T-cell (primary cell): Measurements from ENCODE around the gene GGTA1. TPM values are rescaled to one million over a fixed set of nuclear protein-coding genes. Genes with fewer than 3 reads are reported as not detected.
A peak's percentile ranks its signal among the peaks of the same experiment; 100 is the strongest.

ENCODE experiments used
- ATAC-seq, 4 experiments: fragments of 200-7000 bp in 3 of 4; fragments of 150-1000 bp in 1 of 4; cut with Tn5 transposase; replicated peaks in 1 of 4; 1 replicate in 3 of 4; 2 replicates in 1 of 4; pipeline ENCODE4 v1.10.0; 2021; ENCODE audit warnings: moderate library complexity in 3 of 4, mild to moderate bottlenecking in 2 of 4, moderate number of reproducible peaks in 1 of 4
- CTCF ChIA-PET, 2 donors: fragments of 300-600 bp; sonication (Branson Sonifier 250); formaldehyde crosslinking; loops; one replicate each; lab custom pipeline; 2022; ENCODE audit warnings: antibody characterized with exemption in 2 of 2; lab: Charles Lee
- POLR2A ChIA-PET, 2 donors: fragments of 300-600 bp; sonication (Branson Sonifier 250); formaldehyde crosslinking; loops; one replicate each; lab custom pipeline; 2022; ENCODE audit warnings: antibody characterized with exemption in 2 of 2; lab: Charles Lee
- DNase-seq, 35 experiments: peaks; one replicate each; pipeline versions ENCODE4 v3.0.0 to v3.0.0-alpha.2; 2013 to 2023
- H3K27ac ChIP-seq: one replicate; pipeline ENCODE4 v1.5.1; 2013; ENCODE audit warnings: low read length
- H3K27me3 ChIP-seq, 2 experiments: replicated peaks in 1 of 2; 1 replicate in 1 of 2; 2 replicates in 1 of 2; pipeline versions ENCODE4 v1.6.1 to v1.7.0; 2013; ENCODE audit warnings: low read length in 1 of 2, mixed read lengths in 1 of 2; ENCODE audit not compliant: control insufficient read depth in 2 of 2, insufficient read depth in 2 of 2; ENCODE audit errors: extremely low read depth in 1 of 2
- H3K36me3 ChIP-seq, 2 donors: 1 replicate in 1 of 2; 2 replicates in 1 of 2; pipeline versions ENCODE4 v1.6.1 to v1.7.0; 2013; ENCODE audit warnings: low read length in 1 of 2; ENCODE audit not compliant: control insufficient read depth in 2 of 2, insufficient read depth in 1 of 2; ENCODE audit errors: extremely low read depth in 1 of 2
- H3K4me1 ChIP-seq, 2 experiments: 1 replicate in 1 of 2; 2 replicates in 1 of 2; pipeline versions ENCODE4 v1.6.1 to v1.7.0; 2013; ENCODE audit warnings: low read length in 2 of 2, mixed read lengths in 1 of 2; ENCODE audit not compliant: insufficient read depth in 2 of 2, control insufficient read depth in 1 of 2; ENCODE audit errors: extremely low read depth in 1 of 2
- H3K4me3 ChIP-seq, 2 donors: 1 replicate in 1 of 2; 2 replicates in 1 of 2; pipeline versions ENCODE4 v1.5.1 to v1.7.0; 2013; ENCODE audit warnings: mild to moderate bottlenecking in 2 of 2, low read length in 1 of 2, moderate library complexity in 1 of 2; ENCODE audit not compliant: control insufficient read depth in 1 of 2; ENCODE audit errors: extremely low read depth in 1 of 2
- H3K9me3 ChIP-seq: 2 replicates; pipeline ENCODE4 v1.7.0; 2013
- H3K27ac Mint-ChIP-seq, 2 donors: one replicate each; pipeline ENCODE4 v1.8.0; 2020 to 2021; ENCODE audit warnings: mild to moderate bottlenecking in 2 of 2, mixed read lengths in 2 of 2
- H3K27me3 Mint-ChIP-seq, 2 donors: one replicate each; pipeline ENCODE4 v1.8.0; 2021 to 2022; ENCODE audit warnings: mixed read lengths in 2 of 2
- H3K36me3 Mint-ChIP-seq: one replicate; pipeline ENCODE4 v1.8.0; 2021; ENCODE audit warnings: mixed read lengths
- H3K4me1 Mint-ChIP-seq, 3 donors: one replicate each; pipeline ENCODE4 v1.8.0; 2020 to 2022; ENCODE audit warnings: mixed read lengths in 3 of 3, mild to moderate bottlenecking in 1 of 3
- H3K4me3 Mint-ChIP-seq, 3 donors: one replicate each; pipeline ENCODE4 v1.8.0; 2020 to 2022; ENCODE audit warnings: mild to moderate bottlenecking in 3 of 3, mixed read lengths in 3 of 3, moderate library complexity in 3 of 3
- H3K9me3 Mint-ChIP-seq, 3 donors: one replicate each; pipeline ENCODE4 v1.8.0; 2020 to 2022; ENCODE audit warnings: mixed read lengths in 3 of 3
- WGBS: methylation state at CpG from one replicate; pipeline ENCODE4 v1.1.5; 2013; ENCODE audit warnings: missing lambda C conversion rate; ENCODE audit not compliant: insufficient coverage; 5-methylcytosine and 5-hydroxymethylcytosine counted together
- total RNA-seq, 35 experiments: library from RNA in 6 of 35; stranded (reverse) in 6 of 35; fragments of 120-200 nt in 1 of 35; gene quantifications; one replicate each; pipeline versions ENCODE4 v1.2.1 to v1.2.4 and lab custom pipeline; 2013 to 2026

Gene GGTA1
- total RNA-seq, 5 donors from 2014 or later (not counting 1 experiment from before 2014, with no cell fraction given) = not detected

DNA sequence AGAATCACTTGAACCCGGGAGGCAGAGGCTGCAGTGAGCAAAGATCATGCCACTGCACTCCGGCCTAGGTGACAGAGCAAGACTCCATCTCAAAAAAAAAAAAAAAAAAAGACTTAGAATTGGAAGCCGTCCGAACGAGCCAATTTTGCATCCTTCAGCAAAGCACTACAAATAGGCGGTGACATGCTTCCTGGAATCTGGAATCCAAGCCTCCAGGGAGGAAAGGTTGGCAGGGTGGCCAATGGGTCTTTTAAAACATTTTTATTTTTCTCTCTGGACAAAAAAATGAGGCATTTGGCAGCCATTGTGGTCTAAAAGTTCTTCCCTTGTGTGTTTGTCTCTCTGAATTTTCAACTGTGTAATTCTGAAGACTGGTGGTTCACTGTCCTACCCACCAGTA is 26.4 kb downstream of the GGTA1 start:
- WGBS = 86% methylated on average over 1 of the region's 6 CpGs
- POLR2A ChIA-PET = no interaction called here
- CTCF ChIA-PET = no interaction called here

DNA sequence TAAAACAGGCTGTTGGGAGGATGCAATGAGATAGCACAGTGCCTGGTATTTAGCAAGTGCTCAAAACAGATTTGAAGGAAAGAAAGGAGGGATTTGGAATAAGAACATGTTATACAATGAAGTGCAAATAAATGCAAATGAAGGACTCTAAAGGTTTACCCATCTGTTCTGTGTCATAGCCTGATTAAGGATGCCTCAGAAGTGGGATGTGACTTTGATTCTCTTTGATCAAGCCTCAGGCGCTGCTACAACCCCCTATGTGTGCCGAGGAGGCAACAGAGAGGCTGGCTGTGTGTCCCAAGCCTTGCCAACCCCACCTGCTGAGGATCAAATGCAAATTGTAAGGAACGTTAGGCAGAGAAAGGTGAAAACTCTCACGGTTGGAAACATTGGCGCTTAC is 27.2 kb downstream of the GGTA1 start:
- ChIA-PET CTCF (no interaction called here), POLR2A (no interaction called here)
- H3K9me3 Mint-ChIP-seq = no peaks in the 10 kb centered on the region
- WGBS = 62% methylated on average over 2 of the region's 5 CpGs
- no peak overlapping the region for H3K27ac Mint-ChIP-seq
- Histone ChIP-seq H3K27me3 (peaks cover 0 to 8% of the 10 kb centered on the region in 2 experiments), H3K27ac (no peak overlapping the region), H3K4me3 (no peak overlapping the region), H3K36me3 (no peaks in the 10 kb centered on the region), H3K4me1 (no peaks in the 10 kb centered on the region), H3K9me3 (no peaks in the 10 kb centered on the region)
- no peaks in the 10 kb centered on the region for H3K36me3 Mint-ChIP-seq
- H3K4me1 Mint-ChIP-seq = no peaks in the 10 kb centered on the region
- peaks cover 15 to 16% of the 10 kb centered on the region in 2 donors for H3K27me3 Mint-ChIP-seq
- DNase-seq = no peak
- no peak overlapping the region for H3K4me3 Mint-ChIP-seq
- no peak for ATAC-seq

More for the DNA sequence above, 26.4 kb downstream of the GGTA1 start:
- Histone ChIP-seq H3K4me1 (no peaks in the 10 kb centered on the region), H3K4me3 (no peak overlapping the region), H3K9me3 (no peaks in the 10 kb centered on the region), H3K27me3 (peaks cover 0 to 14% of the 10 kb centered on the region in 2 experiments), H3K27ac (no peak overlapping the region), H3K36me3 (no peaks in the 10 kb centered on the region)
- Mint-ChIP-seq H3K27ac (no peak overlapping the region), H3K4me1 (no peaks in the 10 kb centered on the region), H3K9me3 (no peaks in the 10 kb centered on the region), H3K27me3 (peaks cover 15 to 16% of the 10 kb centered on the region in 2 donors), H3K4me3 (no peak overlapping the region), H3K36me3 (no peaks in the 10 kb centered on the region)
- ATAC-seq = no peak
- no peak for DNase-seq

DNA sequence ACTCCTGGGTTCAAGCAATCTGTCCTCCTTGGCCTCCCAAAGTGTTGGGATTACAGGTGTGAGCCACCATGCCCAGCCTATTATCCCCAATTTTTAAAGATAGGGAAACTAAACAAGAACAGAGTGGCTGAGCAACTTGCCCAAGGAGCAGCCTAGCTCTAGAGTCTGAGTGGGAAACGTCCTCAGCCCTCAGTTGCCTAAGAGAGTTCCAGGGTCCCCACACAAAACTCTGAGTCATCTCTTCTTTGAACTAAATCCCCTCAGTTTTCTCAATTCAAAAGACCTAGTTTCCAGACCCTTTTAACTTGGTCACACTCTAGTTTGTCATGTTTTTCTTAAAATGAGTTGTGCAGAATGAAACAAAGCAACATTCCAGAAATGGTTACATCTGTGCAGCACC is 33.5 kb downstream of the GGTA1 start:
- no peak overlapping the region for H3K27ac Mint-ChIP-seq
- Histone ChIP-seq H3K4me1 (no peaks in the 10 kb centered on the region), H3K36me3 (no peaks in the 10 kb centered on the region), H3K9me3 (no peaks in the 10 kb centered on the region), H3K27me3 (peaks cover 0 to 7% of the 10 kb centered on the region in 2 experiments), H3K4me3 (no peak overlapping the region), H3K27ac (no peak overlapping the region)
- CTCF ChIA-PET = interaction anchor here in 1 of 2 donors (0.7 kb wide), 1 partner anchor 8 kb away, joined by 4 read pairs; no protein-coding TSS in a partner anchor
- H3K4me1 Mint-ChIP-seq = no peaks in the 10 kb centered on the region
- H3K4me3 Mint-ChIP-seq = no peak overlapping the region
- ATAC-seq (no peak), DNase-seq (no peak)
- no peaks in the 10 kb centered on the region for H3K9me3 Mint-ChIP-seq
- no peaks in the 10 kb centered on the region for H3K36me3 Mint-ChIP-seq
- peaks cover 33 to 34% of the 10 kb centered on the region in 2 donors for H3K27me3 Mint-ChIP-seq
- POLR2A ChIA-PET = no interaction called here
- WGBS = 14% methylated on average over 1 of the region's 1 CpG

DNA sequence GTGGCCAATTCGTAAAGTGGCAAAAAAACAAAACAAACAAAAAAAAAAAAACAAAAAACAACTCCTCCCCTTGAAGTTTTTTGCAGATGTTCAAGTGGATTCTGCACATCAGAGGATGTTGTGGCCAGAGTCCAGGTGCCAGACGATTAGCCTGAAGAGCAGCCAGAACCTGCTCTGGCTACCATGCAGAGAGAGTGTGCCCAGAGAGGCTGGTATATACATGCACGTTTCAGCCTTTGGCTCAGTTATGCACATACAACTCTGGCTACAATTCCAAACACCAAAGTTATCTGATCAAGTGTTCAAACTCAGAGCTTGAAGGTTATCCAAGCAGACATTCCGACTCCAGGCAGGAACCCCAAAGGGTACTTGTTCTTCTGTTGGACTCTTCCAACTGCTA is 34.7 kb downstream of the GGTA1 start:
- H3K27me3 ChIP-seq = peaks cover 0 to 15% of the 10 kb centered on the region in 2 experiments
- no peak overlapping the region for H3K27ac ChIP-seq
- ATAC-seq = no peak
- H3K9me3 ChIP-seq = no peaks in the 10 kb centered on the region
- no peak overlapping the region for H3K27ac Mint-ChIP-seq
- H3K36me3 ChIP-seq = no peaks in the 10 kb centered on the region
- no peaks in the 10 kb centered on the region for H3K36me3 Mint-ChIP-seq
- H3K9me3 Mint-ChIP-seq = no peaks in the 10 kb centered on the region
- H3K4me3 ChIP-seq = no peak overlapping the region
- 74% methylated on average over 4 of the region's 4 CpGs for WGBS
- CTCF ChIA-PET = interaction anchor here (0.7 kb wide), 2 partner anchors 41 to 107 kb away, joined by 5 to 6 read pairs; no protein-coding TSS in a partner anchor
- peaks cover 30 to 35% of the 10 kb centered on the region in 2 donors for H3K27me3 Mint-ChIP-seq
- H3K4me3 Mint-ChIP-seq = no peak overlapping the region
- H3K4me1 ChIP-seq = no peaks in the 10 kb centered on the region
- POLR2A ChIA-PET = interaction anchor here in 1 of 2 donors (0.6 kb wide), 1 partner anchor 237 kb away, joined by 4 read pairs; no protein-coding TSS in a partner anchor
- no peaks in the 10 kb centered on the region for H3K4me1 Mint-ChIP-seq
- no peak for DNase-seq

DNA sequence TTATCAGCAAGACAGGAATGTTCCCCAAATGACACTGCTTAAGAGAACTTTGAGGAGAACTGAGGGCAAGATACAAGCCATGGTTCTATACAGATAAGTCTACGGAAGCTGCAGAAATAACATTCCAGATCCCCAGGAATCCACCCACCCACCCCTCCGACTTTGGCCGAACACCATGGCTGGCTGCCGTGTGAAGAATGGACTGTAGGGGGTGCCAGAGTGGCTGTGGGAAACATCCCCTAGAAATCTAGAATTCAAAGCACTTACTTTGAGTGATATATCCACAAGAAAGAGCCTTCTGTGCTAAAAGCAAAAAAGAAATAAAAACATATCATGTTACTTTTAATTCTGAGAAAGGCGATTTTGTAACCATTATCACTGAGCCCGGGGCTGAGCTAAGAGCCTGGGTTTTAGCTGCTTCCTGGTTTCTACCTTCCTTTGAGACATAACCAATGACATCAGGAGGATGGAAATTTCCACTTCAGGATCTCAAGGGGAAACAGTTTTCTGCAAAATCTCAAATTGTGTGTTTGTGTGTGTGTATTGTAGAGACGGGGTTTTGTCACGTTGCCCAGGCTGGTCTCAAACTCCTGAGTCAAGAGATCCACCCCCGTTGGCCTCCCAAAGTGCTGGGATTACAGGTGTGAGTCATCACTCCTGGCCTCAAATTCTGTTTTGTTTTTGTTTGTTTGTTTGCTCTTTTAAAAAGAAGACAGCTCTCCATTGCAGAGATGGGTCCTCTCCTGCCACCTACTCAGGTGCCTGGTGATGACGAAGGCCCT is 36.4 kb downstream of the GGTA1 start:
- Histone ChIP-seq H3K9me3 (no peaks in the 10 kb centered on the region), H3K4me3 (no peak overlapping the region), H3K36me3 (no peaks in the 10 kb centered on the region), H3K4me1 (no peaks in the 10 kb centered on the region), H3K27ac (no peak overlapping the region), H3K27me3 (peaks cover 0 to 22% of the 10 kb centered on the region in 2 experiments)
- DNase-seq = peak in 3 of 35 experiments; percentile 3 to 8 (median 4)
- Mint-ChIP-seq H3K4me3 (no peak overlapping the region), H3K36me3 (no peaks in the 10 kb centered on the region), H3K27ac (no peak overlapping the region), H3K4me1 (no peaks in the 10 kb centered on the region), H3K27me3 (peaks cover 34 to 41% of the 10 kb centered on the region in 2 donors), H3K9me3 (no peaks in the 10 kb centered on the region)
- ChIA-PET CTCF (no interaction called here), POLR2A (no interaction called here)
- ATAC-seq = no peak
- WGBS = 50% methylated on average over 3 of the region's 10 CpGs

DNA sequence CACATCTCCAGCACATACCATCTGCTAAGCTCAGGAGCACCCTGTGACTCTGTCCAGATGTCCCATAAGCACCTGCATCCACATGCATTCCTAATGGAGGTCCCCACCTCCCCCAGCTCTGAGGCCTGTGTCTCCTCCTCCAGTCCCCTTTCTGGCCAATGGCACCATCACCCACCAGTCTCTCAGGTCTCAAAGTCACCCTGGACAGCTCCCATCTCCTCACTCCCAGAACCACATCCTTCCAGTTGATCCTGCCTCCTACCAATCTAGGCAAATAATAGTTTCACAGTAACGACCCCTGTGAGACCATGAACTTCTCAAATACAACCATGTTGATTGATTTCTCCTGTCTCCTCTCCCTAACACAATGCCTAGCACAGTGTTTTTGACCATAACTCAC is 40.1 kb downstream of the GGTA1 start:
- CTCF ChIA-PET = no interaction called here

More for the DNA sequence above, 40.1 kb downstream of the GGTA1 start:
- no peak overlapping the region for H3K27ac Mint-ChIP-seq
- no peaks in the 10 kb centered on the region for H3K36me3 ChIP-seq
- peaks cover 31 to 37% of the 10 kb centered on the region in 2 donors for H3K27me3 Mint-ChIP-seq
- H3K36me3 Mint-ChIP-seq = no peaks in the 10 kb centered on the region
- no peaks in the 10 kb centered on the region for H3K4me1 ChIP-seq
- peaks cover 0 to 20% of the 10 kb centered on the region in 2 experiments for H3K27me3 ChIP-seq
- WGBS = 38% methylated on average over 1 of the region's 1 CpG
- no peaks in the 10 kb centered on the region for H3K9me3 Mint-ChIP-seq
- POLR2A ChIA-PET = no interaction called here
- no peak for DNase-seq
- ATAC-seq = no peak
- no peak overlapping the region for H3K27ac ChIP-seq
- H3K4me1 Mint-ChIP-seq = peaks cover 0 to 10% (median 7%) of the 10 kb centered on the region in 3 donors
- H3K9me3 ChIP-seq = no peaks in the 10 kb centered on the region
- H3K4me3 Mint-ChIP-seq = no peak overlapping the region
- no peak overlapping the region for H3K4me3 ChIP-seq
